ENCODE measurements around the gene WNT2. TPM values are rescaled to one million over a fixed set of nuclear protein-coding genes. Genes with fewer than 3 reads are reported as not detected.

Gene WNT2
- total RNA-seq, 5 donors from 2014 or later (not counting 1 experiment from before 2014, with no cell fraction given) = not detected

DNA sequence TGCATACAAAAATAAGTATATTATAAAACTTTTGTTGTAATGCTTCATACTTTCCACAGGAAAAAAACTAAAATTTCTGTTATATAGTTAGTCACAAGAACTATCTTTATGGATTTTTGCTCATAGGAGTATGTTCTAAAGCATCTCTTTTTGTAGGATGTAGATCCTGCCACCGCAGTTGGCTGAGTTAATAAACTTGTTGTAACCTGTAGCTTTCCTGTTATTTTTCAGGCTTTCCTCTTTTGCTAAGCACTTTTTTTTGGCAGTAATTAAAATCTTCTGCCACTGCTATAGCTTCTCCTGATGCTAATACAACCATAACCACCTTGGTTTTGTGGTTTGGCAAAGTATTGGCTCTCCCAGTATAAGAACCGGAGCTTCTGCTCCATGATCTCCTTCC lies 60.3 kb downstream of the WNT2 start:
- no peak for ATAC-seq (replicated peaks in 1 of 4)
- Histone ChIP-seq H3K27me3 (replicated peaks in 1 of 2; ENCODE audit: control insufficient read depth in 2 of 2, extremely low read depth in 1 of 2, insufficient read depth in 2 of 2, low read length in 1 of 2) (peaks cover 0 to 3% of the 10 kb centered on the region in 2 experiments), H3K4me1 (ENCODE audit: control insufficient read depth in 1 of 2, extremely low read depth in 1 of 2, insufficient read depth in 2 of 2, low read length in 2 of 2) (no peaks in the 10 kb centered on the region), H3K9me3 (no peaks in the 10 kb centered on the region), H3K4me3 (ENCODE audit: control insufficient read depth in 1 of 2, extremely low read depth in 1 of 2, low read length in 1 of 2) (no peak overlapping the region), H3K36me3 (ENCODE audit: control insufficient read depth in 2 of 2, extremely low read depth in 1 of 2, insufficient read depth in 1 of 2, low read length in 1 of 2) (no peaks in the 10 kb centered on the region), H3K27ac (ENCODE audit: low read length) (no peak overlapping the region)
- no peaks in the 10 kb centered on the region for H3K36me3 Mint-ChIP-seq
- no peak overlapping the region for H3K27ac Mint-ChIP-seq
- WGBS (ENCODE audit: insufficient coverage) = 60% methylated on average over 1 of the region's 2 CpGs
- CTCF ChIA-PET = no interaction called here
- H3K27me3 Mint-ChIP-seq = peaks cover 0 to 1% of the 10 kb centered on the region in 2 donors
- H3K9me3 Mint-ChIP-seq = no peaks in the 10 kb centered on the region
- no peak for DNase-seq
- no peaks in the 10 kb centered on the region for H3K4me1 Mint-ChIP-seq
- no peak overlapping the region for H3K4me3 Mint-ChIP-seq
- POLR2A ChIA-PET = no interaction called here

DNA sequence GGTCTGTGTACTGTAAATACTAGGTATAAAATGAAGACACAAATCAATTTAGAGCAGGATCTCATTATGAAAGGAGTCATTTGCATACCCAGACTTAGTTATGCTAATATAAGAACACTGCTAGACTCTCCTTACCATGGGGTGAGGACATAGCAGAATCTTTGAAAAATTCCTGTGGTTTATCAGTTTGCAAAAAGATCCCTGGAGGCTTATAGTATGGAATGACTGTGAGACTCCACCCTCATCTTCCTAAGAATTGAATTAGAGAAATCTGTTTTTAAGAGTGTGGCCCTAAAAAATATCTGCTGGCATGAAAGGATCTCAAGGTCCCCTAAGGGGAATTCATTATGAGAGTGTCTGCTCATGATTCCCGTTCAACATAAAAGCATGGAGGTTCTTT lies 63.2 kb downstream of the WNT2 start:
- no peaks in the 10 kb centered on the region for H3K4me1 ChIP-seq (ENCODE audit: control insufficient read depth in 1 of 2, extremely low read depth in 1 of 2, insufficient read depth in 2 of 2, low read length in 2 of 2)
- H3K4me3 ChIP-seq (ENCODE audit: control insufficient read depth in 1 of 2, extremely low read depth in 1 of 2, low read length in 1 of 2) = no peak overlapping the region
- peaks cover 0 to 4% of the 10 kb centered on the region in 2 donors for H3K27me3 Mint-ChIP-seq
- H3K36me3 Mint-ChIP-seq = no peaks in the 10 kb centered on the region
- H3K27ac ChIP-seq (ENCODE audit: low read length) = no peak overlapping the region
- POLR2A ChIA-PET = no interaction called here
- WGBS (ENCODE audit: insufficient coverage) = no CpG with 5 or more reads among the region's 1 CpG
- CTCF ChIA-PET = no interaction called here
- H3K36me3 ChIP-seq (ENCODE audit: control insufficient read depth in 2 of 2, extremely low read depth in 1 of 2, insufficient read depth in 1 of 2, low read length in 1 of 2) = no peaks in the 10 kb centered on the region
- no peaks in the 10 kb centered on the region for H3K4me1 Mint-ChIP-seq
- ATAC-seq (replicated peaks in 1 of 4) = no peak
- no peak for DNase-seq
- no peak overlapping the region for H3K4me3 Mint-ChIP-seq
- no peaks in the 10 kb centered on the region for H3K9me3 ChIP-seq
- no peaks in the 10 kb centered on the region for H3K27me3 ChIP-seq (replicated peaks in 1 of 2; ENCODE audit: control insufficient read depth in 2 of 2, extremely low read depth in 1 of 2, insufficient read depth in 2 of 2, low read length in 1 of 2)
- no peak overlapping the region for H3K27ac Mint-ChIP-seq
- H3K9me3 Mint-ChIP-seq = no peaks in the 10 kb centered on the region

DNA sequence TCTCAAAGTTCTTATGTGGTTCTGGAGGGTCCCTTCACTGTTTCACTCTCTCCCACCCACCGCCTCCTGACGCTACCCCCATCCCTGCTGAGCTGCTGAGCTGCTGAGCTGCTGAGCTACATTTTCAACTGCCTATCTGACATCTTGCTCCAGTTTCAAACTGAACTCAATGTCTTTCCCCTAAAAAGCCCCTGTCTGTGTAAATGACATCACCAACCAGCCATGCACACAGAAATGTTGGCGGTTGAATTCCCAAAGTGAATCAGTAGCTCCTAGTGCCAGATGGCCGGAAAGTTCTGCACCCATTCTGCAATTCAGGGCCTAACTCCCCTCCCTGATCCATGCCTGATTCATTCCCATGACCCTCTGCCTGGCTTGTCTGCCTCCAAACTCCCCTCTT lies 71.2 kb downstream of the WNT2 start:
- WGBS (ENCODE audit: insufficient coverage) = 77% methylated on average over 4 of the region's 4 CpGs

DNA sequence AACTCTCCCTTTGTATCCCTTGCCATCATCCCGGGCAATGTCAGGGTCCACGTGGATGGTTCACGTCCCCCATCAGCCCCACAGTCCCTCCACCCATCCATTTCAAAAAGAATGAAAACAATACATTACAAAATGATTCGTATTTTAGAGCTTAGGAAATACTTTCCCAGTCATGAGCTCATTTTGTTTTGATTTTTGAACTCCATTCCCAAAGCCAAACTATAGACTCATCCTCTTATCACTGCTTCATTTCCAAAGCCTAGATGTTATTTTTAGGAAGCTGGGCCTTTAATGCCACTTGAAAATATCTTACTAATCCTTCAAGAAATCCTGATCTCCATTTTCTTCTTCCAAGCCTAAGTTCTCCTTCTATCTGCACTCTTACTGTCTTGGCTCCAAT lies 72.1 kb downstream of the WNT2 start:
- no peak overlapping the region for H3K27ac ChIP-seq (ENCODE audit: low read length)
- ATAC-seq (replicated peaks in 1 of 4) (no peak), DNase-seq (no peak)
- H3K27me3 ChIP-seq (replicated peaks in 1 of 2; ENCODE audit: control insufficient read depth in 2 of 2, extremely low read depth in 1 of 2, insufficient read depth in 2 of 2, low read length in 1 of 2) = peaks cover 0 to 3% of the 10 kb centered on the region in 2 experiments
- ChIA-PET CTCF (no interaction called here), POLR2A (interaction anchor here in 1 of 2 donors (0.5 kb wide), 1 partner anchor 11 kb away, joined by 3 read pairs; no protein-coding TSS in a partner anchor)
- no peaks in the 10 kb centered on the region for H3K4me1 Mint-ChIP-seq
- H3K27me3 Mint-ChIP-seq = peaks cover 2 to 3% of the 10 kb centered on the region in 2 donors
- no peak overlapping the region for H3K4me3 Mint-ChIP-seq
- H3K9me3 Mint-ChIP-seq = no peaks in the 10 kb centered on the region
- no peaks in the 10 kb centered on the region for H3K9me3 ChIP-seq
- WGBS (ENCODE audit: insufficient coverage) = 73% methylated on average over 4 of the region's 4 CpGs
- H3K27ac Mint-ChIP-seq = no peak overlapping the region
- no peaks in the 10 kb centered on the region for H3K36me3 Mint-ChIP-seq
- H3K4me1 ChIP-seq (ENCODE audit: control insufficient read depth in 1 of 2, extremely low read depth in 1 of 2, insufficient read depth in 2 of 2, low read length in 2 of 2) = no peaks in the 10 kb centered on the region
- H3K36me3 ChIP-seq (ENCODE audit: control insufficient read depth in 2 of 2, extremely low read depth in 1 of 2, insufficient read depth in 1 of 2, low read length in 1 of 2) = no peaks in the 10 kb centered on the region
- no peak overlapping the region for H3K4me3 ChIP-seq (ENCODE audit: control insufficient read depth in 1 of 2, extremely low read depth in 1 of 2, low read length in 1 of 2)

More for the DNA sequence above, 71.2 kb downstream of the WNT2 start:
- H3K9me3 ChIP-seq = no peaks in the 10 kb centered on the region
- peaks cover 2 to 3% of the 10 kb centered on the region in 2 donors for H3K27me3 Mint-ChIP-seq
- no peaks in the 10 kb centered on the region for H3K36me3 Mint-ChIP-seq
- no peaks in the 10 kb centered on the region for H3K9me3 Mint-ChIP-seq
- CTCF ChIA-PET = no interaction called here
- no peak overlapping the region for H3K27ac ChIP-seq (ENCODE audit: low read length)
- H3K27me3 ChIP-seq (replicated peaks in 1 of 2; ENCODE audit: control insufficient read depth in 2 of 2, extremely low read depth in 1 of 2, insufficient read depth in 2 of 2, low read length in 1 of 2) = peaks cover 0 to 3% of the 10 kb centered on the region in 2 experiments
- no peak overlapping the region for H3K4me3 Mint-ChIP-seq
- POLR2A ChIA-PET = no interaction called here
- no peak overlapping the region for H3K4me3 ChIP-seq (ENCODE audit: control insufficient read depth in 1 of 2, extremely low read depth in 1 of 2, low read length in 1 of 2)
- no peaks in the 10 kb centered on the region for H3K4me1 ChIP-seq (ENCODE audit: control insufficient read depth in 1 of 2, extremely low read depth in 1 of 2, insufficient read depth in 2 of 2, low read length in 2 of 2)
- H3K27ac Mint-ChIP-seq = no peak overlapping the region
- no peak for ATAC-seq (replicated peaks in 1 of 4)
- no peak for DNase-seq
- no peaks in the 10 kb centered on the region for H3K36me3 ChIP-seq (ENCODE audit: control insufficient read depth in 2 of 2, extremely low read depth in 1 of 2, insufficient read depth in 1 of 2, low read length in 1 of 2)
- H3K4me1 Mint-ChIP-seq = no peaks in the 10 kb centered on the region

DNA sequence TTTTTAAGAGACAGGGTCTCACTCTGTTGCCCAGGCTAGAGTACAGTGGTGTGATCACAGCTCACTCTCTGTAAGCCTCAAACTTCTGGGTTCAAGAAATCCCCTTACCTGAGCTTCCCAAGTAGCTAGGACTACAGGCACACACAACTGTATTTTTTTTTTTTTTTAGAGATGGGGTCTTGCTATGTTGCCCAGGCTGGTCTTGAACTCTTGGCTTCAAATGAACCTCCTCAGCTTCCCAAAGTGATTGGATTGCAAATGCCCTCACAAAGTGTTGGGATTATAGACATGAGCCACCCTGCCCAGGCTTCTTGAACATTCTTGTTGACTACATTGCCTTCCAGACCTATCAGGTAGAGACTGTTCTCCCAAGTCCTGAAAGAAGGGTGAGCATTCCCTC lies 72.6 kb downstream of the WNT2 start:
- CTCF ChIA-PET = no interaction called here
- Histone ChIP-seq H3K36me3 (ENCODE audit: control insufficient read depth in 2 of 2, extremely low read depth in 1 of 2, insufficient read depth in 1 of 2, low read length in 1 of 2) (no peaks in the 10 kb centered on the region), H3K27me3 (replicated peaks in 1 of 2; ENCODE audit: control insufficient read depth in 2 of 2, extremely low read depth in 1 of 2, insufficient read depth in 2 of 2, low read length in 1 of 2) (peaks cover 0 to 3% of the 10 kb centered on the region in 2 experiments), H3K27ac (ENCODE audit: low read length) (no peak overlapping the region), H3K9me3 (no peaks in the 10 kb centered on the region), H3K4me3 (ENCODE audit: control insufficient read depth in 1 of 2, extremely low read depth in 1 of 2, low read length in 1 of 2) (no peak overlapping the region), H3K4me1 (ENCODE audit: control insufficient read depth in 1 of 2, extremely low read depth in 1 of 2, insufficient read depth in 2 of 2, low read length in 2 of 2) (no peaks in the 10 kb centered on the region)
- DNase-seq (no peak), ATAC-seq (replicated peaks in 1 of 4) (no peak)
- Mint-ChIP-seq H3K36me3 (no peaks in the 10 kb centered on the region), H3K4me1 (no peaks in the 10 kb centered on the region), H3K9me3 (peaks cover 0 to 3% (median 0%) of the 10 kb centered on the region in 3 donors), H3K27me3 (peaks cover 2 to 3% of the 10 kb centered on the region in 2 donors), H3K4me3 (no peak overlapping the region), H3K27ac (no peak overlapping the region)
- POLR2A ChIA-PET = no interaction called here

DNA sequence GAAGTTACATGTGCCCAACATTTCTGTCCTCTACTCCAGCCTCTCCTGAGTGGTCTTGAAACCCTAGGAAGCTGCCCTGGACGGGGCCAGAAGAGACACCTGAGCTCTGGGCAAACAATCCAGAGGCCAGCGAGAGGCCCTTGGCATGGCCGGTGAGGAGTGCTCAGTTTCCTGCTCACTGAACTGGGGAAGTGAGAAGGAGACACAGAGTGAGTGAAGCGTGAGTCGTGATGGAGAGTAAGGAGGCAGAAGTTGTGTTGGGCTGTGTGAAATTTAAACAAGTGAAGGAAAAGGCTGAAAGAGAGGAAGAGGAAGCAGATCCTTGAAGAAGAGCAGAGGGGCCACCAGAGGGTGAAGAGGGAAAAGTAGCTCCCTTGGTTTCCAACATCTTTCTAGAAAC lies 73.2 kb downstream of the WNT2 start:
- 61% methylated on average over 3 of the region's 5 CpGs for WGBS (ENCODE audit: insufficient coverage)
- Histone ChIP-seq H3K27me3 (replicated peaks in 1 of 2; ENCODE audit: control insufficient read depth in 2 of 2, extremely low read depth in 1 of 2, insufficient read depth in 2 of 2, low read length in 1 of 2) (peaks cover 0 to 3% of the 10 kb centered on the region in 2 experiments), H3K27ac (ENCODE audit: low read length) (no peak overlapping the region), H3K4me3 (ENCODE audit: control insufficient read depth in 1 of 2, extremely low read depth in 1 of 2, low read length in 1 of 2) (no peak overlapping the region), H3K9me3 (no peaks in the 10 kb centered on the region), H3K36me3 (ENCODE audit: control insufficient read depth in 2 of 2, extremely low read depth in 1 of 2, insufficient read depth in 1 of 2, low read length in 1 of 2) (no peaks in the 10 kb centered on the region), H3K4me1 (ENCODE audit: control insufficient read depth in 1 of 2, extremely low read depth in 1 of 2, insufficient read depth in 2 of 2, low read length in 2 of 2) (no peaks in the 10 kb centered on the region)
- H3K4me1 Mint-ChIP-seq = no peaks in the 10 kb centered on the region
- peaks cover 2 to 3% of the 10 kb centered on the region in 2 donors for H3K27me3 Mint-ChIP-seq
- no peaks in the 10 kb centered on the region for H3K36me3 Mint-ChIP-seq
- peaks cover 0 to 3% (median 0%) of the 10 kb centered on the region in 3 donors for H3K9me3 Mint-ChIP-seq
- POLR2A ChIA-PET = no interaction called here
- ATAC-seq (replicated peaks in 1 of 4) (no peak), DNase-seq (no peak)
- CTCF ChIA-PET = no interaction called here
- H3K27ac Mint-ChIP-seq = no peak overlapping the region
- H3K4me3 Mint-ChIP-seq = no peak overlapping the region

DNA sequence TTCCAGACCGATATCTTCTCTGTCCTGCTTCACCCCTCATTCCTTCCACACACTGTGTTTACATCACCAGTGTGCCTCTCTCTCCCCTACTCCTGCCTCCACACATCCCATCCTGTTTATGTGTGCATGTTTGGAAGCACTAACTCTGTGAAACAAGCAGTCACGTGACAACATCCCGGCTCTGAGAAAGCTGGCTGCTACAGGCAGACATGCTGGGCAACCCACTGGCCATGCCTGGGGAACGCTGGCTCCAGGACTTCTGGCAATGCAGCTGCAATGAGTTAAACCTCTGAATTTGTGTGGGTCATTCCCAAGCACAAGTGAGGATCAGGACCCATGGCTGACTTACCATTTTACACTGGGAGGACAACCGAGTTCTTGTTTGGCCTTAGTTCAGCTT lies 74.0 kb downstream of the WNT2 start:
- H3K27ac ChIP-seq (ENCODE audit: low read length) = no peak overlapping the region
- 92% methylated on average over 5 of the region's 5 CpGs for WGBS (ENCODE audit: insufficient coverage)
- ChIA-PET CTCF (no interaction called here), POLR2A (no interaction called here)
- Mint-ChIP-seq H3K36me3 (no peaks in the 10 kb centered on the region), H3K9me3 (peaks cover 0 to 3% (median 0%) of the 10 kb centered on the region in 3 donors), H3K27me3 (peaks cover 2 to 3% of the 10 kb centered on the region in 2 donors), H3K27ac (no peak overlapping the region), H3K4me3 (no peak overlapping the region), H3K4me1 (no peaks in the 10 kb centered on the region)
- no peaks in the 10 kb centered on the region for H3K9me3 ChIP-seq
- no peak for DNase-seq
- no peak for ATAC-seq (replicated peaks in 1 of 4)
- no peak overlapping the region for H3K4me3 ChIP-seq (ENCODE audit: control insufficient read depth in 1 of 2, extremely low read depth in 1 of 2, low read length in 1 of 2)
- H3K27me3 ChIP-seq (replicated peaks in 1 of 2; ENCODE audit: control insufficient read depth in 2 of 2, extremely low read depth in 1 of 2, insufficient read depth in 2 of 2, low read length in 1 of 2) = peaks cover 0 to 3% of the 10 kb centered on the region in 2 experiments
- no peaks in the 10 kb centered on the region for H3K4me1 ChIP-seq (ENCODE audit: control insufficient read depth in 1 of 2, extremely low read depth in 1 of 2, insufficient read depth in 2 of 2, low read length in 2 of 2)
- H3K36me3 ChIP-seq (ENCODE audit: control insufficient read depth in 2 of 2, extremely low read depth in 1 of 2, insufficient read depth in 1 of 2, low read length in 1 of 2) = no peaks in the 10 kb centered on the region

All from T-cell (primary cell).